ENCODE measurements around the gene SNAPC1. TPM values are rescaled to one million over a fixed set of nuclear protein-coding genes. Genes with fewer than 3 reads are reported as not detected.

Gene SNAPC1
- total RNA-seq, 1 donor from 2014 or later, result 12.3 TPM

- no peak for DNase-seq (ENCODE audit: low read depth, low spot score)
Observed at GRCh38 chr14:61811882-61812346, 49.7 kb downstream of the SNAPC1 start.

- DNase-seq (ENCODE audit: low read depth, low spot score), result no peak
Observed at GRCh38 chr14:61812347-61813095, 50.3 kb downstream of the SNAPC1 start, which contains the start of gene SYT16. Gene SYT16 (plus strand): TSS chr14:61812703.

GRCh38 chr14:61813096-61813606, 50.9 kb downstream of the SNAPC1 start:
- DNase-seq (ENCODE audit: low read depth, low spot score), result no peak

GRCh38 chr14:61822458-61822857, 60.2 kb downstream of the SNAPC1 start:
- DNase-seq (ENCODE audit: low read depth, low spot score), result no peak

GRCh38 chr14:61832783-61833182, 70.6 kb downstream of the SNAPC1 start:
- no peak for DNase-seq (ENCODE audit: low read depth, low spot score)

- no peak for DNase-seq (ENCODE audit: low read depth, low spot score)
Observed at GRCh38 chr14:61836184-61836583, 74.0 kb downstream of the SNAPC1 start.

GRCh38 chr14:61836807-61837206, 74.6 kb downstream of the SNAPC1 start:
- no peak for DNase-seq (ENCODE audit: low read depth, low spot score)

GRCh38 chr14:61837336-61838229, 75.4 kb downstream of the SNAPC1 start:
- peak; percentile 56 for DNase-seq (ENCODE audit: low read depth, low spot score)

- DNase-seq (ENCODE audit: low read depth, low spot score), result peak; percentile 29
Observed at GRCh38 chr14:61838661-61839245, 76.5 kb downstream of the SNAPC1 start.

- peak; percentile 72 for DNase-seq (ENCODE audit: low read depth, low spot score)
Observed at GRCh38 chr14:61839507-61839906, 77.3 kb downstream of the SNAPC1 start.

GRCh38 chr14:61841145-61841544, 78.9 kb downstream of the SNAPC1 start:
- no peak for DNase-seq (ENCODE audit: low read depth, low spot score)

Other genes with a start within 250 kb of the SNAPC1 start
- gene HIF1A, start 66.9 kb upstream of the SNAPC1 start, total RNA-seq, result 119 and 150 TPM in 2 replicates
- under 0.01 and 0.04 TPM in 2 replicates for gene SYT16, start 50.3 kb downstream of the SNAPC1 start, total RNA-seq